ENCODE results near the gene TDO2. TPM values are rescaled to one million over a fixed set of nuclear protein-coding genes. Genes with fewer than 3 reads are reported as not detected.
A peak's percentile ranks its signal among the peaks of the same experiment; 100 is the strongest.

The TDO2 gene
- total and polyA plus RNA-seq, 2 of the 4 experiments (the other 2 are of a cell fraction): 0.09 to 0.18 TPM

GRCh38 chr4:155904331-155904730 is 835 bp downstream of the TDO2 start:
- no TSS peak for BruUV-seq (replicated peaks)
- no peak overlapping the region for H2BK120ac ChIP-seq (ENCODE audit: low read depth, low read length)
- no peak overlapping the region for H3K23ac ChIP-seq (ENCODE audit: low read depth, low read length)
- H2BK15ac ChIP-seq (ENCODE audit: low read depth, low read length): no peak overlapping the region
- H3K18ac ChIP-seq (ENCODE audit: low read depth, low read length): no peak overlapping the region
- no peak overlapping the region for H3K14ac ChIP-seq (replicated peaks; ENCODE audit: low read depth, low read length)
- CTCF ChIA-PET: no interaction called here
- no peak overlapping the region for H3K27ac ChIP-seq (ENCODE audit: insufficient read depth, low read length)
- H3K79me1 ChIP-seq (ENCODE audit: low read depth in 1 of 2, low read length in 2 of 2): no peaks in the 10 kb centered on the region
- no peaks in the 10 kb centered on the region for H4K20me1 ChIP-seq (ENCODE audit: insufficient read depth, low read length)
- peaks cover 2% of the 10 kb centered on the region; the same call in 1 of the 2 replicates for H3K27me3 ChIP-seq (ENCODE audit: control insufficient read depth, insufficient read depth, low read length)
- H2AFZ ChIP-seq (replicated peaks; ENCODE audit: low read length, poor library complexity): no peak overlapping the region
- ATAC-seq (ENCODE audit: low read depth): no peak
- H3K4me3 ChIP-seq (ENCODE audit: insufficient read depth, low read depth, low read length): no peak overlapping the region
- no peak overlapping the region for H4K5ac ChIP-seq (ENCODE audit: low read depth, low read length)
- WGBS, 2 experiments (ENCODE audit: extremely low coverage in 2 of 2, insufficient read length in 1 of 2): no CpG with 5 or more reads among the region's 3 CpGs
- no peak overlapping the region for H3K4ac ChIP-seq (ENCODE audit: low read depth, low read length)
- H2BK5ac ChIP-seq (ENCODE audit: low read depth, low read length, poor library complexity, severe bottlenecking): no peak overlapping the region
- no peaks in the 10 kb centered on the region for H3K36me3 ChIP-seq (ENCODE audit: control insufficient read depth, insufficient read depth, low read length)
- in situ Hi-C loops (cut with MboI; ENCODE audit: low sequenced_read_pairs): no loop called here
- intact Hi-C loops (cut with micrococcal nuclease): no loop called here
- H2AK9ac ChIP-seq (replicated peaks; ENCODE audit: low read depth, low read length, poor library complexity): no peak overlapping the region
- no peak overlapping the region for H4K8ac ChIP-seq (ENCODE audit: low read depth in 2 of 2, low read length in 2 of 2)
- H3K9me1 ChIP-seq (ENCODE audit: insufficient read depth, low read length): no peaks in the 10 kb centered on the region
- peaks cover 2% of the 10 kb centered on the region; the same call in 1 of the 2 replicates for H3K4me1 ChIP-seq (ENCODE audit: control insufficient read depth, insufficient read depth, low read length)
- H3K56ac ChIP-seq (ENCODE audit: extremely low read depth, insufficient read depth, low read length): no peak overlapping the region
- dilution Hi-C loops (cut with HindIII; ENCODE audit: low sequenced_read_pairs, unreplicated experiment): no loop called here
- 0 out of 2 replicates have a peak, but pooled peaks have one; percentile 8 for TF ChIP-seq CEBPB (IDR thresholded peaks at IDR 0.05; ENCODE audit: low read depth, low read length)
- no peak for TF ChIP-seq RCOR1 (IDR thresholded peaks at IDR 0.05; ENCODE audit: insufficient replicate concordance, low read length)
- no peak overlapping the region for H3K9ac ChIP-seq (ENCODE audit: low read depth, low read length)
- POLR2A ChIA-PET (ENCODE audit: unreplicated experiment): no interaction called here
- H2BK20ac ChIP-seq (ENCODE audit: low read depth, low read length): no peak overlapping the region
- no peak overlapping the region for H3K4me2 ChIP-seq (ENCODE audit: low read depth, low read length)
- no peak overlapping the region for H4K91ac ChIP-seq (ENCODE audit: insufficient read depth, low read depth, low read length)
- H2AK5ac ChIP-seq (ENCODE audit: low read depth, low read length): no peak overlapping the region
- no peaks in the 10 kb centered on the region for H3K9me3 ChIP-seq (ENCODE audit: control insufficient read depth, insufficient read depth, low read length)
- DNase-seq: no peak

Data from IMR-90 (cell line).